ENCODE measurements around the gene TSPAN15.

DNA sequence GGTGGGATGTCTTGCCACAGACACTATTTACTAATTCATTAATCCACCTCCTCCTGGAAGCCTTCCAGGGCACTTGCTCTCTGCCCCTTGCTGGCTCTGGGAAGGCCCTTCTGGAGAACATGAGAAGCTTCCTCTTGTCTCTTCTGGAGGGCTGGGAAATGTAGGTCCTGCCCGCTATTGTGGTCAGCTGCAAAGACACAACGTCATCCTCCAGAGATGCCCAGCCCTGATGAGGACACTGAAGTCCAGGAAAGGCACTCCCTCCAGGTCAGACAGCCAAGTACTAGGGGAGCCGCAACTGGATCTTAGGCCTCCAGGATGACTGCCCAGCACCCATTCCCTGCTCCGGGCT lies 24.9 kb upstream of the TSPAN15 start:
- TF ChIP-seq, protein P1, sequence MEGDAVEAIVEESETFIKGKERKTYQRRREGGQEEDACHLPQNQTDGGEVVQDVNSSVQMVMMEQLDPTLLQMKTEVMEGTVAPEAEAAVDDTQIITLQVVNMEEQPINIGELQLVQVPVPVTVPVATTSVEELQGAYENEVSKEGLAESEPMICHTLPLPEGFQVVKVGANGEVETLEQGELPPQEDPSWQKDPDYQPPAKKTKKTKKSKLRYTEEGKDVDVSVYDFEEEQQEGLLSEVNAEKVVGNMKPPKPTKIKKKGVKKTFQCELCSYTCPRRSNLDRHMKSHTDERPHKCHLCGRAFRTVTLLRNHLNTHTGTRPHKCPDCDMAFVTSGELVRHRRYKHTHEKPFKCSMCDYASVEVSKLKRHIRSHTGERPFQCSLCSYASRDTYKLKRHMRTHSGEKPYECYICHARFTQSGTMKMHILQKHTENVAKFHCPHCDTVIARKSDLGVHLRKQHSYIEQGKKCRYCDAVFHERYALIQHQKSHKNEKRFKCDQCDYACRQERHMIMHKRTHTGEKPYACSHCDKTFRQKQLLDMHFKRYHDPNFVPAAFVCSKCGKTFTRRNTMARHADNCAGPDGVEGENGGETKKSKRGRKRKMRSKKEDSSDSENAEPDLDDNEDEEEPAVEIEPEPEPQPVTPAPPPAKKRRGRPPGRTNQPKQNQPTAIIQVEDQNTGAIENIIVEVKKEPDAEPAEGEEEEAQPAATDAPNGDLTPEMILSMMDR (IDR thresholded peaks at IDR 0.05) = no peak
- TF ChIP-seq ZFX (IDR thresholded peaks at IDR 0.05; ENCODE audit: borderline replicate concordance) = no peak

Data from 22Rv1 (cell line).